ENCODE data around the gene MAMDC2.

DNA sequence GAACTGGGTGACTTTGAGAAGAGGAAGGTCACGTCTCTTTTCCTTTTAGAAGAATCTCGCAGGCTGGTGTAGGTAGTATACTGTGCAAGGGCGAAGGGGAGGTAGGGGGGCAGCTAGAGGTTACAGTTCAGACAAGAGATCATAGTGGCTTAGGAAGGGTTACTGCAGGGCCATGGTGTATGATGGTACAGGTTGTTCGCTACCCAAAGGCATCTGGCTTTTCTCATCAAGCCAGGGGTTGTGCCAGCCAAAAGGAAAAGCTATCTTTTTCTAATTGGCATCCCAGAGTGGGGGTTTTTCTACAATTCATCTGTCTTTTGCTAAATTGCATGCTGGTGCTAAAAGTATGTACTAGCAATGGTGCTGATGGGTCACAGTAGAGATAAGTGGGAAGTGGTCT lies 22.8 kb downstream of the MAMDC2 start:
- no peak for TF ChIP-seq CTCF (IDR thresholded peaks at IDR 0.05)
- TF ChIP-seq EP300 (IDR thresholded peaks at IDR 0.05) = no peak
- no peak for TF ChIP-seq POLR2A (IDR thresholded peaks at IDR 0.05)

Measured in gastroesophageal sphincter (tissue), 3 donors.